ENCODE results near the gene EXOC6B.

- TF ChIP-seq POLR2A (IDR thresholded peaks at IDR 0.05; ENCODE audit: low read depth, low read length) = no peak
- TF ChIP-seq POLR2AphosphoS5 (IDR thresholded peaks at IDR 0.05; ENCODE audit: low read depth, low read length) = no peak
Measured at GRCh38 chr2:72685638-72686213, 140.1 kb downstream of the EXOC6B start.

Measured in GM12891 (cell line).